H1 (cell line): ENCODE data around the gene PTK6.

Experiments used
- ATF3 ChIP-seq: IDR thresholded peaks from 2 replicates; pipeline ENCODE4 v1.6.1; 2011; ENCODE audit warnings: low read depth, mild to moderate bottlenecking, low read length; ENCODE audit not compliant: insufficient read depth
- MAFK ChIP-seq: IDR thresholded peaks from 2 replicates; pipeline ENCODE4 v1.6.1; 2012; ENCODE audit warnings: low read depth, mild to moderate bottlenecking, improper control_type of control experiment, low read length
- SAP30 ChIP-seq: fragments of 300-600 bp; sonication (generic); IDR thresholded peaks from 2 replicates; pipeline ENCODE4 v1.7.1; 2012; ENCODE audit warnings: low read length, moderate library complexity, mild to moderate bottlenecking, inconsistent platforms; ENCODE audit not compliant: insufficient read depth, insufficient replicate concordance
- SIN3A ChIP-seq, 2 experiments: IDR thresholded peaks in 1 of 2; conservative IDR thresholded peaks in 1 of 2; 2 replicates each; pipeline ENCODE4 v1.6.1; 2011 to 2012; ENCODE audit warnings: low read length in 2 of 2, improper control_type of control experiment in 1 of 2, low read depth in 1 of 2, mild to moderate bottlenecking in 1 of 2
- TF ChIP-seq, protein P1 (sequence below), 3 experiments: IDR thresholded peaks; 1 replicate in 2 of 3; 2 replicates in 1 of 3; pipeline versions ENCODE4 v1.5.1 to v1.6.1; 2011; ENCODE audit warnings: low read length in 3 of 3, mild to moderate bottlenecking in 3 of 3, inconsistent platforms in 2 of 3, low read depth in 1 of 3, moderate library complexity in 1 of 3; ENCODE audit not compliant: insufficient read depth in 1 of 3; ENCODE audit errors: control extremely low read depth in 1 of 3

GRCh38 chr20:63537525-63538203 is 488 bp upstream of the PTK6 start:
- TF ChIP-seq ATF3 = no peak
- no peak for TF ChIP-seq SAP30
- no peak for TF ChIP-seq MAFK
- TF ChIP-seq SIN3A (conservative IDR thresholded peaks at IDR 0.05 in 1 of 2, IDR thresholded peaks at IDR 0.05 in 1 of 2; ENCODE audit: low read depth in 1 of 2, low read length in 2 of 2) = peak; percentile 22 to 59; a peak in 1 of 4 replicates
- TF ChIP-seq, protein P1, sequence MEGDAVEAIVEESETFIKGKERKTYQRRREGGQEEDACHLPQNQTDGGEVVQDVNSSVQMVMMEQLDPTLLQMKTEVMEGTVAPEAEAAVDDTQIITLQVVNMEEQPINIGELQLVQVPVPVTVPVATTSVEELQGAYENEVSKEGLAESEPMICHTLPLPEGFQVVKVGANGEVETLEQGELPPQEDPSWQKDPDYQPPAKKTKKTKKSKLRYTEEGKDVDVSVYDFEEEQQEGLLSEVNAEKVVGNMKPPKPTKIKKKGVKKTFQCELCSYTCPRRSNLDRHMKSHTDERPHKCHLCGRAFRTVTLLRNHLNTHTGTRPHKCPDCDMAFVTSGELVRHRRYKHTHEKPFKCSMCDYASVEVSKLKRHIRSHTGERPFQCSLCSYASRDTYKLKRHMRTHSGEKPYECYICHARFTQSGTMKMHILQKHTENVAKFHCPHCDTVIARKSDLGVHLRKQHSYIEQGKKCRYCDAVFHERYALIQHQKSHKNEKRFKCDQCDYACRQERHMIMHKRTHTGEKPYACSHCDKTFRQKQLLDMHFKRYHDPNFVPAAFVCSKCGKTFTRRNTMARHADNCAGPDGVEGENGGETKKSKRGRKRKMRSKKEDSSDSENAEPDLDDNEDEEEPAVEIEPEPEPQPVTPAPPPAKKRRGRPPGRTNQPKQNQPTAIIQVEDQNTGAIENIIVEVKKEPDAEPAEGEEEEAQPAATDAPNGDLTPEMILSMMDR (IDR thresholded peaks at IDR 0.05; ENCODE audit: control extremely low read depth in 1 of 3, insufficient read depth in 1 of 3, low read depth in 1 of 3, low read length in 3 of 3) = peak; percentile 92 to 95 (median 92)
